HCT116 (cell line): Measurements from ENCODE around the gene DHX30. TPM values are rescaled to one million over a fixed set of nuclear protein-coding genes. Genes with fewer than 3 reads are reported as not detected.

Experiments used
- ATAC-seq: fragments of 200-7000 bp; cut with Tn5 transposase; 2 replicates; pipeline ENCODE4 v1.9.1; 2020; ENCODE audit warnings: mild to moderate bottlenecking, moderate library complexity
- BruUV-seq: library from RNA; stranded (reverse); fragments of 400-500 nt; replicated peaks from 2 replicates; lab custom pipeline; 2021; lab: Mats Ljungman, UMichigan
- CTCF ChIA-PET: fragments of 300-600 bp; sonication (Branson Sonifier 250); formaldehyde crosslinking; loops from one replicate; lab custom pipeline; 2021; ENCODE audit warnings: antibody characterized with exemption; lab: Charles Lee
- POLR2A ChIA-PET: fragments of 300-600, 350-600 bp; sonication (Branson Sonifier 250); formaldehyde crosslinking; loops from one replicate; lab custom pipeline; 2021; ENCODE audit warnings: antibody characterized with exemption; lab: Charles Lee
- RAD21 ChIA-PET, 2 experiments: fragments of 300-600 bp; sonication (Branson Sonifier 250); formaldehyde crosslinking; loops; one replicate each; lab custom pipeline; 2023; ENCODE audit warnings: low total read pairs in 2 of 2; ENCODE audit not compliant: uncharacterized antibody in 2 of 2, unreplicated experiment in 2 of 2, low non-redundant PET in 1 of 2; lab: Charles Lee
- DNase-seq: peaks from one replicate; pipeline ENCODE4 v3.0.0-alpha.2; 2010; ENCODE audit warnings: low read depth, low spot score
- H2AFZ ChIP-seq: fragments of 200-600 bp; shearing (Covaris generic), sonication (generic); 2 replicates; pipeline ENCODE4 v1.6.1; 2017; ENCODE audit warnings: low read depth, mixed run types, mixed read lengths, antibody characterized with exemption, low read length; ENCODE audit not compliant: poor library complexity, severe bottlenecking
- H3K27ac ChIP-seq: 2 replicates; pipeline ENCODE4 v1.5.1; 2012; ENCODE audit warnings: low read depth, low read length
- H3K27me3 ChIP-seq: fragments of 200-600 bp; sonication (generic); 2 replicates; pipeline ENCODE4 v1.6.1; 2016; ENCODE audit warnings: mixed run types, low read length, mixed read lengths; ENCODE audit not compliant: insufficient read depth
- H3K36me3 ChIP-seq, 2 experiments: fragments of 200-500 bp in 1 of 2; fragments of 200-600 bp in 1 of 2; sonication (Bioruptor generic) in 1 of 2; sonication (generic) in 1 of 2; 2 replicates each; pipeline versions ENCODE4 v1.5.1 to v1.6.1; 2014 to 2016; ENCODE audit warnings: low read length in 2 of 2, inconsistent platforms in 1 of 2, mixed read lengths in 1 of 2, mixed run types in 1 of 2; ENCODE audit not compliant: insufficient read depth in 2 of 2, control insufficient read depth in 1 of 2
- H3K4me1 ChIP-seq, 2 experiments: fragments of 200-600 bp in 1 of 2; sonication (generic) in 1 of 2; 2 replicates each; pipeline versions ENCODE4 v1.5.1 to v1.6.1; 2012 to 2017; ENCODE audit warnings: low read length in 2 of 2, inconsistent platforms in 1 of 2, mild to moderate bottlenecking in 1 of 2, mixed read lengths in 1 of 2, mixed run types in 1 of 2, moderate library complexity in 1 of 2; ENCODE audit not compliant: insufficient read depth in 2 of 2, control insufficient read depth in 1 of 2
- H3K4me2 ChIP-seq: fragments of 200-600 bp; sonication (generic); 2 replicates; pipeline ENCODE4 v1.6.1; 2017; ENCODE audit warnings: mixed run types, low read length, mixed read lengths
- H3K4me3 ChIP-seq, 2 experiments: fragments of 200-600 bp in 1 of 2; sonication (generic) in 1 of 2; replicated peaks in 1 of 2; 2 replicates each; pipeline ENCODE4 v1.5.1; 2011 to 2016; ENCODE audit warnings: low read length in 2 of 2, control low read depth in 1 of 2, low read depth in 1 of 2, mild to moderate bottlenecking in 1 of 2, mixed read lengths in 1 of 2, mixed run types in 1 of 2
- H3K79me2 ChIP-seq: fragments of 200-600 bp; sonication (generic); 2 replicates; pipeline ENCODE4 v1.6.1; 2017; ENCODE audit warnings: mild to moderate bottlenecking, mixed run types, low read length, moderate library complexity, mixed read lengths; ENCODE audit not compliant: insufficient read depth
- H3K9ac ChIP-seq: fragments of 200-600 bp; sonication (generic); 2 replicates; pipeline ENCODE4 v1.6.1; 2016; ENCODE audit warnings: low read length, mixed read lengths
- H3K9me2 ChIP-seq: fragments of 200-600 bp; sonication (generic), shearing (Covaris generic); 2 replicates; pipeline ENCODE4 v1.6.1; 2017; ENCODE audit warnings: mixed run types, mild to moderate bottlenecking, moderate library complexity; ENCODE audit not compliant: insufficient read depth
- H3K9me3 ChIP-seq, 2 experiments: fragments of 200-500 bp in 1 of 2; fragments of 200-600 bp in 1 of 2; sonication (Bioruptor generic) in 1 of 2; sonication (generic) in 1 of 2; 2 replicates each; pipeline ENCODE4 v1.6.1; 2014 to 2017; ENCODE audit warnings: low read length in 2 of 2, mixed read lengths in 2 of 2, inconsistent platforms in 1 of 2, low read depth in 1 of 2, mild to moderate bottlenecking in 1 of 2, mixed run types in 1 of 2, moderate library complexity in 1 of 2; ENCODE audit not compliant: control insufficient read depth in 1 of 2, insufficient read depth in 1 of 2
- H4K20me1 ChIP-seq: fragments of 200-600 bp; sonication (generic), shearing (Covaris generic); 2 replicates; pipeline ENCODE4 v1.6.1; 2017; ENCODE audit warnings: mixed run types, mild to moderate bottlenecking, moderate library complexity; ENCODE audit not compliant: insufficient read depth
- CBX3 ChIP-seq: IDR thresholded peaks from 2 replicates; pipeline ENCODE4 v1.6.1; 2012; ENCODE audit warnings: low read depth
- EGR1 ChIP-seq: IDR thresholded peaks from 2 replicates; pipeline ENCODE4 v1.6.1; 2012; ENCODE audit warnings: low read depth
- ELF1 ChIP-seq: IDR thresholded peaks from 2 replicates; pipeline ENCODE4 v1.6.1; 2012; ENCODE audit warnings: low read depth, borderline replicate concordance
- EZH2 ChIP-seq: fragments of 200-600 bp; sonication (generic); IDR thresholded peaks from 2 replicates; pipeline ENCODE4 v1.6.1; 2017; ENCODE audit warnings: antibody characterized with exemption, mixed run types
- EZH2phosphoT487 ChIP-seq: fragments of 200-600 bp; IDR thresholded peaks from 2 replicates; pipeline ENCODE4 v1.6.1; 2018; ENCODE audit warnings: antibody characterized with exemption, borderline replicate concordance
- FOSL1 ChIP-seq: IDR thresholded peaks from 2 replicates; pipeline ENCODE4 v1.6.1; 2012; ENCODE audit warnings: low read depth
- JUND ChIP-seq: IDR thresholded peaks from 2 replicates; pipeline ENCODE4 v1.6.1; 2012
- POLR2AphosphoS5 ChIP-seq: IDR thresholded peaks from 2 replicates; pipeline ENCODE4 v1.6.1; 2011; ENCODE audit warnings: mild to moderate bottlenecking, low read depth, low read length, moderate library complexity
- RAD21 ChIP-seq: IDR thresholded peaks from 2 replicates; pipeline ENCODE4 v1.6.1; 2012; ENCODE audit warnings: low read depth, mild to moderate bottlenecking
- SIN3A ChIP-seq: IDR thresholded peaks from 2 replicates; pipeline ENCODE4 v1.6.1; 2012; ENCODE audit warnings: low read depth
- SP1 ChIP-seq: IDR thresholded peaks from 2 replicates; pipeline ENCODE4 v1.6.1; 2012; ENCODE audit warnings: low read depth
- SRF ChIP-seq: IDR thresholded peaks from 2 replicates; pipeline ENCODE4 v1.6.1; 2012; ENCODE audit warnings: low read depth
- TCF7L2 ChIP-seq: IDR thresholded peaks from 2 replicates; pipeline ENCODE4 v1.7.0; 2011; ENCODE audit warnings: borderline replicate concordance, inconsistent platforms; ENCODE audit not compliant: insufficient read depth, insufficient read length; ENCODE audit errors: extremely low read depth
- YY1 ChIP-seq: IDR thresholded peaks from 2 replicates; pipeline ENCODE4 v1.6.1; 2011; ENCODE audit warnings: low read length, low read depth, moderate library complexity, mild to moderate bottlenecking; ENCODE audit not compliant: insufficient replicate concordance; ENCODE audit errors: extremely low read depth
- ZFX ChIP-seq: fragments of 450-650 bp; IDR thresholded peaks from 2 replicates; pipeline ENCODE4 v1.6.1; 2017
- ZNF274 ChIP-seq: fragments of 200-500 bp; sonication (Bioruptor generic); IDR thresholded peaks from 2 replicates; pipeline ENCODE4 v1.6.1; 2014; ENCODE audit warnings: mild to moderate bottlenecking, low read depth, low read length, inconsistent platforms
- intact Hi-C: fragments of 100-400 bp; cut with micrococcal nuclease; formaldehyde crosslinking; loops from 2 replicates; pipeline ENCODE4 v1.10.0; 2022
- total RNA-seq: library from RNA; stranded (reverse); gene quantifications from one replicate; pipeline ENCODE4 v1.2.1, GENCODE V29; 2021; ENCODE audit not compliant: unreplicated experiment
- TF ChIP-seq, protein P1 (sequence below), 3 experiments: fragments of 200-600 bp in 1 of 3; sonication (generic) in 1 of 3; IDR thresholded peaks in 2 of 3; conservative IDR thresholded peaks in 1 of 3; 2 replicates each; pipeline ENCODE4 v1.5.1; 2012 to 2017; ENCODE audit warnings: low read depth in 2 of 3, low read length in 2 of 3, antibody characterized with exemption in 1 of 3, borderline replicate concordance in 1 of 3, control low read depth in 1 of 3, mild to moderate bottlenecking in 1 of 3, mixed read lengths in 1 of 3, mixed run types in 1 of 3, moderate library complexity in 1 of 3; ENCODE audit not compliant: insufficient read depth in 1 of 3
- TF ChIP-seq, protein P2 (sequence below): IDR thresholded peaks from 2 replicates; pipeline ENCODE4 v1.6.1; 2011; ENCODE audit warnings: mild to moderate bottlenecking, low read length, moderate library complexity; ENCODE audit not compliant: insufficient replicate concordance; ENCODE audit errors: extremely low read depth
- TF ChIP-seq, protein P3 (sequence below): IDR thresholded peaks from 2 replicates; pipeline ENCODE4 v1.6.1; 2012

Gene DHX30
- total RNA-seq, 1 experiment from 2014 or later, result 114 TPM

DNA sequence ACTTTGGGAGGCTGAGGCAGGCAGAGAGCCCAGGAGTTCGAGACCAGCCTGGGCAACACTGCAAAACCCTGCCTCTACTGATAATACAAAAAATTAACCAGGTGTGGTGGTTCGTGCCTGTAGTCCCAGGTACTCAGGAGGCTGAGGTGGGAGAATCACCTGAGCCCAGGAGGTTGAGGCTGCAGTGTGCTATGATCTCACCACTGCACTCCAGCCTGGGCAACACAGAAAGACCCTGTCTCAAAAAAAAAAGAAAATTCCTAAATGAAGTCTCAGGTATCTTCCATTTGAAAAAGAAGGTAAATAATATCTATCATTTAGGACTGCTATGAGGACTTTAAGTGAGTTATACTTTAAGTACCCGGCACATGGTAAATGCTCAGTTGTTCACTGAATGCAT lies 24.2 kb upstream of the DHX30 start:
- BruUV-seq, result no TSS peak
- no peaks in the 10 kb centered on the region for H3K9me2 ChIP-seq
- POLR2A ChIA-PET, result no interaction called here
- CTCF ChIA-PET, result no interaction called here
- peaks cover 0 to 2% of the 10 kb centered on the region in 2 experiments; a peak in 1 of 4 replicates for H3K36me3 ChIP-seq
- H3K4me2 ChIP-seq, result no peak overlapping the region
- H3K27me3 ChIP-seq, result no peaks in the 10 kb centered on the region
- H4K20me1 ChIP-seq, result peaks cover 11% of the 10 kb centered on the region; the same call in 1 of the 2 replicates
- intact Hi-C loops, result no loop called here
- H3K79me2 ChIP-seq, result peaks cover 79% of the 10 kb centered on the region
- H3K9me3 ChIP-seq, result no peaks in the 10 kb centered on the region
- no peak overlapping the region for H2AFZ ChIP-seq
- H3K4me1 ChIP-seq, result peaks cover 11 to 18% of the 10 kb centered on the region in 2 experiments
- no peak for ATAC-seq
- no peak for DNase-seq
- H3K9ac ChIP-seq, result no peak overlapping the region
- TF ChIP-seq JUND, result no peak
- no peak for TF ChIP-seq EGR1
- TF ChIP-seq, protein P1, sequence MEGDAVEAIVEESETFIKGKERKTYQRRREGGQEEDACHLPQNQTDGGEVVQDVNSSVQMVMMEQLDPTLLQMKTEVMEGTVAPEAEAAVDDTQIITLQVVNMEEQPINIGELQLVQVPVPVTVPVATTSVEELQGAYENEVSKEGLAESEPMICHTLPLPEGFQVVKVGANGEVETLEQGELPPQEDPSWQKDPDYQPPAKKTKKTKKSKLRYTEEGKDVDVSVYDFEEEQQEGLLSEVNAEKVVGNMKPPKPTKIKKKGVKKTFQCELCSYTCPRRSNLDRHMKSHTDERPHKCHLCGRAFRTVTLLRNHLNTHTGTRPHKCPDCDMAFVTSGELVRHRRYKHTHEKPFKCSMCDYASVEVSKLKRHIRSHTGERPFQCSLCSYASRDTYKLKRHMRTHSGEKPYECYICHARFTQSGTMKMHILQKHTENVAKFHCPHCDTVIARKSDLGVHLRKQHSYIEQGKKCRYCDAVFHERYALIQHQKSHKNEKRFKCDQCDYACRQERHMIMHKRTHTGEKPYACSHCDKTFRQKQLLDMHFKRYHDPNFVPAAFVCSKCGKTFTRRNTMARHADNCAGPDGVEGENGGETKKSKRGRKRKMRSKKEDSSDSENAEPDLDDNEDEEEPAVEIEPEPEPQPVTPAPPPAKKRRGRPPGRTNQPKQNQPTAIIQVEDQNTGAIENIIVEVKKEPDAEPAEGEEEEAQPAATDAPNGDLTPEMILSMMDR (IDR thresholded peaks at IDR 0.05 in 2 of 3, conservative IDR thresholded peaks at IDR 0.05 in 1 of 3; ENCODE audit: borderline replicate concordance in 1 of 3, insufficient read depth in 1 of 3, low read depth in 2 of 3, low read length in 2 of 3), result no peak
- TF ChIP-seq POLR2AphosphoS5, result no peak
- no peak for TF ChIP-seq RAD21
- TF ChIP-seq ZNF274, result no peak
- no peak for TF ChIP-seq EZH2
- no peak for TF ChIP-seq CBX3
- TF ChIP-seq TCF7L2, result no peak
- no peak for TF ChIP-seq ZFX
- TF ChIP-seq, protein P2, sequence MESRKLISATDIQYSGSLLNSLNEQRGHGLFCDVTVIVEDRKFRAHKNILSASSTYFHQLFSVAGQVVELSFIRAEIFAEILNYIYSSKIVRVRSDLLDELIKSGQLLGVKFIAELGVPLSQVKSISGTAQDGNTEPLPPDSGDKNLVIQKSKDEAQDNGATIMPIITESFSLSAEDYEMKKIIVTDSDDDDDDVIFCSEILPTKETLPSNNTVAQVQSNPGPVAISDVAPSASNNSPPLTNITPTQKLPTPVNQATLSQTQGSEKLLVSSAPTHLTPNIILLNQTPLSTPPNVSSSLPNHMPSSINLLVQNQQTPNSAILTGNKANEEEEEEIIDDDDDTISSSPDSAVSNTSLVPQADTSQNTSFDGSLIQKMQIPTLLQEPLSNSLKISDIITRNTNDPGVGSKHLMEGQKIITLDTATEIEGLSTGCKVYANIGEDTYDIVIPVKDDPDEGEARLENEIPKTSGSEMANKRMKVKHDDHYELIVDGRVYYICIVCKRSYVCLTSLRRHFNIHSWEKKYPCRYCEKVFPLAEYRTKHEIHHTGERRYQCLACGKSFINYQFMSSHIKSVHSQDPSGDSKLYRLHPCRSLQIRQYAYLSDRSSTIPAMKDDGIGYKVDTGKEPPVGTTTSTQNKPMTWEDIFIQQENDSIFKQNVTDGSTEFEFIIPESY, result no peak
- TF ChIP-seq SP1, result no peak
- no peak for TF ChIP-seq ELF1
- no peak for TF ChIP-seq SRF
- no peak for TF ChIP-seq SIN3A
- TF ChIP-seq, protein P3, sequence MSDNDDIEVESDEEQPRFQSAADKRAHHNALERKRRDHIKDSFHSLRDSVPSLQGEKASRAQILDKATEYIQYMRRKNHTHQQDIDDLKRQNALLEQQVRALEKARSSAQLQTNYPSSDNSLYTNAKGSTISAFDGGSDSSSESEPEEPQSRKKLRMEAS, result no peak
- no peak for TF ChIP-seq YY1
- TF ChIP-seq EZH2phosphoT487, result no peak
- TF ChIP-seq FOSL1, result no peak
- TF ChIP-seq, all 23 proteins: peak for 0
- RAD21 ChIA-PET, result no interaction called here
- H3K27ac ChIP-seq, result no peak overlapping the region
- no peak overlapping the region for H3K4me3 ChIP-seq
